CD14-positive monocyte (primary cell): ENCODE results near the gene SLC4A4. TPM values are rescaled to one million over a fixed set of nuclear protein-coding genes. Genes with fewer than 3 reads are reported as not detected.
"Not testable (repeated sequence)": the region's sequence is repeated elsewhere in the genome, so short reads cannot be mapped to it uniquely, and the experiment has no call there.

ENCODE experiments used
- DNase-seq, 3 donors: peaks; one replicate each; pipeline ENCODE4 v3.0.0-alpha.2; 2011 to 2022
- H2AFZ ChIP-seq: 2 replicates; pipeline ENCODE4 v1.6.0; 2012; ENCODE audit warnings: mild to moderate bottlenecking, low read depth, low read length, inconsistent platforms; ENCODE audit not compliant: insufficient read depth, poor library complexity, severe bottlenecking
- H3K27ac ChIP-seq, 2 donors: 1 replicate in 1 of 2; 2 replicates in 1 of 2; pipeline ENCODE4 v1.5.1; 2012 to 2013; ENCODE audit warnings: low read length in 2 of 2, control low read depth in 1 of 2, inconsistent platforms in 1 of 2, low read depth in 1 of 2, mild to moderate bottlenecking in 1 of 2
- H3K27me3 ChIP-seq, 2 donors: one replicate each; pipeline versions ENCODE4 v1.6.0 to v1.6.1; 2011 to 2013; ENCODE audit warnings: low read length in 2 of 2; ENCODE audit not compliant: control insufficient read depth in 2 of 2, insufficient read depth in 2 of 2
- H3K36me3 ChIP-seq, 2 donors: replicated peaks in 1 of 2; 1 replicate in 1 of 2; 2 replicates in 1 of 2; pipeline versions ENCODE4 v1.5.1 to v1.6.1; 2012 to 2013; ENCODE audit warnings: low read length in 2 of 2, control low read depth in 1 of 2, inconsistent platforms in 1 of 2, mild to moderate bottlenecking in 1 of 2; ENCODE audit not compliant: insufficient read depth in 2 of 2, control insufficient read depth in 1 of 2
- H3K4me1 ChIP-seq, 2 donors: 1 replicate in 1 of 2; 2 replicates in 1 of 2; pipeline versions ENCODE4 v1.5.1 to v1.6.1; 2012 to 2013; ENCODE audit warnings: low read length in 2 of 2, control low read depth in 1 of 2, inconsistent platforms in 1 of 2, mild to moderate bottlenecking in 1 of 2, moderate library complexity in 1 of 2; ENCODE audit not compliant: insufficient read depth in 2 of 2, control insufficient read depth in 1 of 2
- H3K4me2 ChIP-seq: replicated peaks from 2 replicates; pipeline ENCODE3; 2012; ENCODE audit warnings: low read length, moderate library complexity, mild to moderate bottlenecking; ENCODE audit not compliant: poor library complexity, severe bottlenecking; ENCODE audit errors: extremely low read depth
- H3K4me3 ChIP-seq, 3 experiments: fragments of 200-600 bp in 1 of 3; sonication (generic) in 1 of 3; replicated peaks in 1 of 3; 1 replicate in 2 of 3; 2 replicates in 1 of 3; pipeline ENCODE4 v1.5.1; 2011 to 2013; ENCODE audit warnings: low read length in 3 of 3, mild to moderate bottlenecking in 3 of 3, control low read depth in 2 of 3, low read depth in 2 of 3, inconsistent platforms in 1 of 3, moderate library complexity in 1 of 3
- H3K79me2 ChIP-seq: 2 replicates; pipeline ENCODE4 v1.6.0; 2012; ENCODE audit warnings: mild to moderate bottlenecking, control low read depth, inconsistent platforms, low read length, moderate library complexity; ENCODE audit not compliant: insufficient read depth
- H3K9ac ChIP-seq: 2 replicates; pipeline ENCODE4 v1.6.0; 2017; ENCODE audit warnings: low read length, mild to moderate bottlenecking; ENCODE audit not compliant: insufficient read depth, poor library complexity, severe bottlenecking
- H3K9me3 ChIP-seq, 2 donors: replicated peaks in 1 of 2; 1 replicate in 1 of 2; 2 replicates in 1 of 2; pipeline versions ENCODE4 v1.5.1 to v1.6.1; 2012 to 2013; ENCODE audit warnings: low read length in 2 of 2, control low read depth in 1 of 2; ENCODE audit not compliant: control insufficient read depth in 1 of 2, insufficient read depth in 1 of 2
- H4K20me1 ChIP-seq: 2 replicates; pipeline ENCODE4 v1.6.0; 2012; ENCODE audit warnings: mild to moderate bottlenecking, low read length, control low read depth, moderate library complexity; ENCODE audit not compliant: insufficient read depth
- H3K27ac Mint-ChIP-seq, 7 donors: one replicate each; pipeline ENCODE4 v1.8.0; 2020; ENCODE audit warnings: mild to moderate bottlenecking in 7 of 7, mixed read lengths in 7 of 7, moderate library complexity in 6 of 7, inconsistent platforms in 2 of 7
- H3K27me3 Mint-ChIP-seq, 3 donors: one replicate each; pipeline ENCODE4 v1.8.0; 2021 to 2022; ENCODE audit warnings: low read depth in 3 of 3, mild to moderate bottlenecking in 3 of 3, mixed read lengths in 3 of 3, moderate library complexity in 3 of 3, inconsistent platforms in 1 of 3
- H3K36me3 Mint-ChIP-seq, 2 donors: one replicate each; pipeline ENCODE4 v1.8.0; 2020; ENCODE audit warnings: mixed read lengths in 2 of 2, inconsistent platforms in 1 of 2, mild to moderate bottlenecking in 1 of 2
- H3K4me1 Mint-ChIP-seq: one replicate; pipeline ENCODE4 v1.8.0; 2020; ENCODE audit warnings: mild to moderate bottlenecking, mixed read lengths
- H3K4me3 Mint-ChIP-seq, 2 donors: one replicate each; pipeline ENCODE4 v1.8.0; 2020; ENCODE audit warnings: mild to moderate bottlenecking in 2 of 2, mixed read lengths in 2 of 2, moderate library complexity in 1 of 2
- H3K9me3 Mint-ChIP-seq, 7 donors: one replicate each; pipeline ENCODE4 v1.8.0; 2020 to 2022; ENCODE audit warnings: mixed read lengths in 7 of 7, mild to moderate bottlenecking in 6 of 7, moderate library complexity in 6 of 7, inconsistent platforms in 2 of 7
- CTCF ChIP-seq: fragments of 200-600 bp; IDR thresholded peaks from one replicate; pipeline ENCODE4 v1.8.0; 2022; ENCODE audit warnings: antibody characterized with exemption, mild to moderate bottlenecking
- WGBS: methylation state at CpG from one replicate; pipeline ENCODE4 v1.1.5; 2013; ENCODE audit warnings: missing lambda C conversion rate; ENCODE audit not compliant: insufficient coverage; 5-methylcytosine and 5-hydroxymethylcytosine counted together
- intact Hi-C, 2 donors: fragments of 100-400 bp; cut with micrococcal nuclease; formaldehyde crosslinking; loops; one replicate each; pipeline versions ENCODE4 v1.15.0 to v1.15.1; 2023
- polyA plus RNA-seq, 3 donors: library from polyadenylated mRNA; depleted of rRNA in 1 of 3; unstranded in 2 of 3; stranded (reverse) in 1 of 3; fragments of 300-500 nt in 2 of 3; fragments of >200 nt in 1 of 3; fragmentation: Illumina TruSeq in 2 of 3; gene quantifications; 1 replicate in 2 of 3; 2 replicates in 1 of 3; pipeline ENCODE4 v1.2.3, GENCODE V29; 2012 to 2021

SLC4A4 gene
- polyA plus RNA-seq, 3 donors = 0.03 TPM; not detected in 2

GRCh38 chr4:71405791-71406190 is 67.0 kb downstream of the SLC4A4 start:
- Mint-ChIP-seq H3K4me3 (no peak overlapping the region), H3K36me3 (no peaks in the 10 kb centered on the region), H3K4me1 (no peaks in the 10 kb centered on the region), H3K27me3 (peaks cover 0 to 2% (median 0%) of the 10 kb centered on the region in 3 donors), H3K9me3 (peaks cover 7 to 18% (median 11%) of the 10 kb centered on the region in 7 donors), H3K27ac (no peak overlapping the region)
- H3K36me3 ChIP-seq = no peaks in the 10 kb centered on the region
- H4K20me1 ChIP-seq = no peaks in the 10 kb centered on the region
- H2AFZ ChIP-seq = no peak overlapping the region
- H3K4me2 ChIP-seq = no peak overlapping the region
- no peak for DNase-seq
- H3K27ac ChIP-seq = no peak overlapping the region
- no peaks in the 10 kb centered on the region for H3K27me3 ChIP-seq
- 96% methylated on average over 2 of the region's 2 CpGs for WGBS
- no peak overlapping the region for H3K9ac ChIP-seq
- TF ChIP-seq CTCF = no peak
- intact Hi-C loops = no loop called here
- H3K79me2 ChIP-seq = no peaks in the 10 kb centered on the region
- H3K9me3 ChIP-seq = peaks cover 10 to 15% of the 10 kb centered on the region in 2 donors
- H3K4me3 ChIP-seq = no peak overlapping the region
- no peaks in the 10 kb centered on the region for H3K4me1 ChIP-seq

GRCh38 chr4:71406459-71406963 is 67.7 kb downstream of the SLC4A4 start:
- DNase-seq = no peak
- WGBS = no CpG with 5 or more reads among the region's 1 CpG
- H3K27me3 ChIP-seq = no peaks in the 10 kb centered on the region
- H2AFZ ChIP-seq = no peak overlapping the region
- intact Hi-C loops = no loop called here
- peaks cover 7 to 20% (median 11%) of the 10 kb centered on the region in 7 donors for H3K9me3 Mint-ChIP-seq
- no peaks in the 10 kb centered on the region for H3K79me2 ChIP-seq
- H3K4me1 ChIP-seq = no peaks in the 10 kb centered on the region
- peaks cover 10 to 15% of the 10 kb centered on the region in 2 donors for H3K9me3 ChIP-seq
- no peak overlapping the region for H3K4me2 ChIP-seq
- H3K4me1 Mint-ChIP-seq = no peaks in the 10 kb centered on the region
- H3K4me3 ChIP-seq = no peak overlapping the region
- H3K27ac ChIP-seq = no peak overlapping the region
- H3K36me3 ChIP-seq = no peaks in the 10 kb centered on the region
- H3K36me3 Mint-ChIP-seq = no peaks in the 10 kb centered on the region
- TF ChIP-seq CTCF = no peak
- no peak overlapping the region for H3K4me3 Mint-ChIP-seq
- peaks cover 0 to 2% (median 0%) of the 10 kb centered on the region in 3 donors for H3K27me3 Mint-ChIP-seq
- no peak overlapping the region for H3K27ac Mint-ChIP-seq
- H3K9ac ChIP-seq = no peak overlapping the region
- no peaks in the 10 kb centered on the region for H4K20me1 ChIP-seq

- peaks cover 7 to 20% (median 11%) of the 10 kb centered on the region in 7 donors for H3K9me3 Mint-ChIP-seq
- H3K4me3 Mint-ChIP-seq, DNase-seq, H3K9ac ChIP-seq, H4K20me1 ChIP-seq, H2AFZ ChIP-seq, H3K4me3 ChIP-seq, H3K27me3 ChIP-seq, H3K27ac ChIP-seq, H3K4me1 ChIP-seq, H3K36me3 Mint-ChIP-seq, H3K4me2 ChIP-seq, H3K27me3 Mint-ChIP-seq, H3K4me1 Mint-ChIP-seq, H3K79me2 ChIP-seq, H3K27ac Mint-ChIP-seq, intact Hi-C loops, H3K36me3 ChIP-seq: not testable (repeated sequence)
- H3K9me3 ChIP-seq = peaks cover 10 to 15% of the 10 kb centered on the region in 2 donors
These were observed 70.1 kb downstream of the SLC4A4 start for GRCh38 chr4:71408961-71409360.
